ENCODE results near the gene ZNF530.

Gene ZNF530

DNA sequence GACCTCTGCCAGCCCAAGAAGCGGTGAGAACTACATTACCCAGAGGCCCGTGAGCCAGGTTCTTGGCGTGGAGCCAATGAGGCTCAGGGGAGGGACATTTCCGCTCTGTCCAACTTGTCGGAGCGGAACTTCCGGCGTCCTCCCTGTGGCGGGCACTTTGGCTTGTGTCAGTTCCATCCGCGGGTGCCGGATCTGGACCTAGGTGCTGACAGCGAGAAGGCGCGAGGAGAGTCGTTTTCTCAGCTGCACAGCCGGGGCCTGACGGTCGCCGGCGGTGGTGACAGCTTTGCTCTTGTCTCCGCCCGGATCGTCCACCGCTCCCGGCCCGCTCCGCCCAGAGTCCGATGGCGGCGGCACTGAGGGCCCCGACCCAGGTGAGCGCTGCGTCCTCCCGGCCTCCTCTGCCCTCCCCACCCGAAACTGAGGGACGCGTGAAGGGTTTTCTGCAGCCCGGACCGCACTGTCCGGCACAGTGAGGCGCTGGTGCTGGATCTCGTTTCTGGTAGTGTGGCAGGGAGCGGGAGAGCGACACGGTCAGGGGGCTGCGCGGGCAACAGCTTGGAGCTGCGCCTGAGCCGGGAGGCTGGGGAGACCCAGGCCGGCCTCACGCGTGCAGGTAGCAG is at the start of gene ZNF530:
Gene ZNF530, plus strand, starts transcription at position 125 of the 623 bp plus-strand sequence. CDS start 4,461 bp downstream, outside the sequence.
- peak; percentile 94 for DNase-seq
- no peak for TF ChIP-seq GATA1 (IDR thresholded peaks at IDR 0.05; ENCODE audit: low read depth, low read length)
- TF ChIP-seq POLR2A (IDR thresholded peaks at IDR 0.05; ENCODE audit: low read length): peak; percentile 52

DNA sequence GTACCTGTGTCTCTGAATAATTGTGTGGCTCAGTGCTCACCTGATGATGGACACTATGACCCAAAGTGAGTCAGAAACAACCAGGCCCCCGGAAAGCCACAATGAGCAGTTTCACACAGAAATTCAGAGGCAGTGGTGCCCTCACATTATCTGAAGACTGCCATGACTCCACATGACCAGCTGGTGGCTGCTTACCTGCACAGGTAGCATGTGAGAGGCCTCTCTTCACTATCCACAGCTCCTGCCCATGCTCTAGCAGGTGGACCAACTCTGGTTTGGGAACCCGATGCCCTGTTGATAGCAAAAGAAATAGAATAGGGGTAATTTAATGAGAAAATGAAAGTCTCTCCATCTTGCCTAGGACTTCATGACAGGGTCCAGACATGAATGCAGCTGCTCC is 47.3 kb upstream of the ZNF530 start:
- no peak for DNase-seq
- TF ChIP-seq POLR2A (IDR thresholded peaks at IDR 0.05; ENCODE audit: low read length) (no peak), GATA1 (IDR thresholded peaks at IDR 0.05; ENCODE audit: low read depth, low read length) (no peak)

DNA sequence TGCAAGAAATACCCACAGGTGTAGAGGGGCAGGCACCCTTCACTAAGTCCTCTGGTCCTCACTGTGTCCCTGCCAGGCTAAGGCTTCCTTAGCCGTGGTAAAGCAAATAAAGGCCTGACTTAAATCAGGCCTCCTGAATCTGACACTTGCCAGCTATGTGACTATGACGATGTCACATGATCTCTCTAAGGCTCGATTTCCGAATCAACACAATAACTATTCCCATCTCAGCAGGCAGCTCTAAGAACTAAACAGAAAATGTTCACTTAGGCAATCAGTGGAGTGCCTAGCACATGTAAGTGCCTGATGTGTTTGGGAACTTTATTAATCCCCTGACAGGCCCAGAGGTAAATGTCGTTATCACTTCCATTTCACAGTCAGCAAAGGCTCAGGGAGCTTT is 42.0 kb upstream of the ZNF530 start:
- TF ChIP-seq GATA1 (IDR thresholded peaks at IDR 0.05; ENCODE audit: low read depth, low read length) (no peak), POLR2A (IDR thresholded peaks at IDR 0.05; ENCODE audit: low read length) (no peak)
- DNase-seq: no peak

DNA sequence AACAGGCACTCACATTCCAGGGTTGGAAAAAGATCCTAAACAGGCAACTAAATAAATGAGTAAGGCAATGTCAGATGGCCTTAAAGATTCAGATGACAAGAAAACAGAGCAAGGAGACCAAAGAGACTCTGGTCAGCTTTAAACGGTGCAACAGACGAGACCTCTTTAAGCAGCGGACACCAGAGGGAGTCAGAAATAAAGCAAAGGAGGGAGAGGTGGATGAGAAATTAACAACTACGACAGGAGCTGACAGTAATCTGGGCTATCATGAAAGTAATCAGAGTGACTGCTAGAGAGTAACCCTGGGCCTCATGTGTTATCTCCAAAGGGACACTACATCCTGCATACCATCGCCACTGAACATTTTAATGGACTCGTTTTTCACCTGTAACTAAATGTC is 41.2 kb upstream of the ZNF530 start:
- TF ChIP-seq POLR2A (IDR thresholded peaks at IDR 0.05; ENCODE audit: low read length) (no peak), GATA1 (IDR thresholded peaks at IDR 0.05; ENCODE audit: low read depth, low read length) (no peak)
- peak; percentile 39 to 59 for DNase-seq

DNA sequence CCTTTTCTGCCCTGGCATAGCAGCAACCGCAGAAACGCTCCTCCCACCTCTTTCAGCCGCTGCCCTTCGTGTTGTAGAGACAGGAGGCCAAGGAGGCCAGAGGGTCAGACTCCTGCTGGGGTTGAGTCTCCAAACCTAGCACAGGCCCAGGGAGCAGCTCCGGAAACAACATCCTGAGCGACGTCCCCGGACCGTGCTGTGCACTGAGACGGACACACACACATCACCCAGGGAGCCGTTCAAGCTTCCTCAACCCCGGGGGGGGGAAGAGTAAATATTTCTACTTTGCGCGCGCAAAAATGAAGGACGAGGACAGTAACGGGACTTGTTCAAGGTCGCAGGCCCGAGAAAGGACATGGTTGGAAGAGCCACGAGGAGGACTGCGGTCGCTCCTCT is 40.7 kb upstream of the ZNF530 start:
- no peak for TF ChIP-seq POLR2A (IDR thresholded peaks at IDR 0.05; ENCODE audit: low read length)
- no peak for TF ChIP-seq GATA1 (IDR thresholded peaks at IDR 0.05; ENCODE audit: low read depth, low read length)
- peak; percentile 51 to 59 for DNase-seq

DNA sequence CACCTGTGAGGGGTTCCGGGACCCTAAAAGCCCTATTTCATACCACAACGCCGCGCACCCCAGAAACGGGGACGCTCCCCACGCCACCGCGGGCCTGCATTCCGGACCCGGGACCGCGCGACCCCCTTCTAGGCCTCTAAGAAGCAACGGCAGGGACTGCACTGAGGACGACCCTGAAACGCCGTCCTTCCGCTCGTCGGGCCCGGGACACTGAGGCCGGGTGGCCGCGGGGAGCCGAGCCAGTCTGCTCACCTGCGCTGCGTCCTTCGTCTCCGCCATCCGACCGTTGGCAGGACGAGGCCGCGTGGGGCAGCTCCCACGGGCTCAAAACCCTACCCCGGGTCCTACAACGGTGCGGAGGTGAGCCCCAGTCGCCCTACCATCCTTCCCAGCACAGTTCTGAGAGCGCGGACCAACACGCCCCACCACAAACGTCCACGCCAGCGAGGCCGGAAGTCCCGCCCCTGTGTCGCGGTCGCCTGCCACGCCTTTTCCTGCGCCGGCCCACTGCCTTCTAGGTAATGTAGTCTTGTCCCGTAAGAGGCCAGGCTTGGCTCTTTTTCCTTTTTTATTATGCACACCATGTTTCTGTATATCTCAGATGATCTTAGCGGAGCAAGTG is 40.2 kb upstream of the ZNF530 start, which contains the start of gene ZNF550:
Gene ZNF550, minus strand, starts transcription at position 460 of the 622 bp plus-strand sequence. Its CDS starts 181 bp downstream, at position 279.
- DNase-seq: peak; percentile 92 to 93
- TF ChIP-seq GATA1 (IDR thresholded peaks at IDR 0.05; ENCODE audit: low read depth, low read length): no peak
- TF ChIP-seq POLR2A (IDR thresholded peaks at IDR 0.05; ENCODE audit: low read length): peak; percentile 68

DNA sequence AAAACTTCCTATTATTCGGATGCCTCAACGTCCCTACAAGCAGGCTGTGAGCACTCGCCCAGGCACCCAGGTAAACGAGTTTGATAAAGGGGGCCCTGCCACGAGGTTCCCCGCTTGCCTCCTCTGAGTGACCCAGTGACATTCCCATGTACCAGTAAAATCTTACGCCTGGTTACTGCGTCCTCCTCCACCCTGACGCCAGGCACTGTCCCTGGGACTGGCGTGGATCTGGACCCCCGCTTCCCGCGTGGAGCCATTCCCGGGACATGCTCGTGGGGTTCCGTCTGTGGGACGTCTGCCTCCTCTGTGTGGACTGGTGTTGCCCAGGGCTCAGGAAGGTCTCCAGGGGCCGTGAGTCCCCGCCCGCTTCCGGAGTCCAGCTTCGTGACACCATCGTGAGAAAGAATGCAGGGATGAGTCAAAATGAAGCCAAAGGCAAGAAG is 39.6 kb upstream of the ZNF530 start:
- no peak for DNase-seq
- no peak for TF ChIP-seq POLR2A (IDR thresholded peaks at IDR 0.05; ENCODE audit: low read length)
- TF ChIP-seq GATA1 (IDR thresholded peaks at IDR 0.05; ENCODE audit: low read depth, low read length): no peak

DNA sequence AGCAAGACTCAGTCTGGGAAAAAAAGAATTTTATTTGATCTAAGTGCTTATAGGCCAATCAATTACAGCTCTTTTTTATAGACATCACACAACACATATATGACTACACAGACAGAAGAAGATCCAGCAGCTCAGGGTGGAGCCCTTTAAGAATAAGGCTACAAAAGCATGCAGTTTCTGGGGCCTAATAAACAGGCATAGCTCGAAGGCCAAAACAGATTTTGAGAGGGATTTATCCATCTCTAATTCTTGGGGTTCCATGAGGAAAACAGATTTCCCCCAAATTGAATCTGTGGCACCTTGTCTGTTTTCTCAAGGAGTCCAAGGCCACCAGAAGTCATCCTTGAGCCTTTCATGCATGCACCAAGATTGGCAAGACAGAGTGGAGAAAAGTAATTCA is 36.1 kb upstream of the ZNF530 start:
- TF ChIP-seq GATA1 (IDR thresholded peaks at IDR 0.05; ENCODE audit: low read depth, low read length) (no peak), POLR2A (IDR thresholded peaks at IDR 0.05; ENCODE audit: low read length) (no peak)
- no peak for DNase-seq

DNA sequence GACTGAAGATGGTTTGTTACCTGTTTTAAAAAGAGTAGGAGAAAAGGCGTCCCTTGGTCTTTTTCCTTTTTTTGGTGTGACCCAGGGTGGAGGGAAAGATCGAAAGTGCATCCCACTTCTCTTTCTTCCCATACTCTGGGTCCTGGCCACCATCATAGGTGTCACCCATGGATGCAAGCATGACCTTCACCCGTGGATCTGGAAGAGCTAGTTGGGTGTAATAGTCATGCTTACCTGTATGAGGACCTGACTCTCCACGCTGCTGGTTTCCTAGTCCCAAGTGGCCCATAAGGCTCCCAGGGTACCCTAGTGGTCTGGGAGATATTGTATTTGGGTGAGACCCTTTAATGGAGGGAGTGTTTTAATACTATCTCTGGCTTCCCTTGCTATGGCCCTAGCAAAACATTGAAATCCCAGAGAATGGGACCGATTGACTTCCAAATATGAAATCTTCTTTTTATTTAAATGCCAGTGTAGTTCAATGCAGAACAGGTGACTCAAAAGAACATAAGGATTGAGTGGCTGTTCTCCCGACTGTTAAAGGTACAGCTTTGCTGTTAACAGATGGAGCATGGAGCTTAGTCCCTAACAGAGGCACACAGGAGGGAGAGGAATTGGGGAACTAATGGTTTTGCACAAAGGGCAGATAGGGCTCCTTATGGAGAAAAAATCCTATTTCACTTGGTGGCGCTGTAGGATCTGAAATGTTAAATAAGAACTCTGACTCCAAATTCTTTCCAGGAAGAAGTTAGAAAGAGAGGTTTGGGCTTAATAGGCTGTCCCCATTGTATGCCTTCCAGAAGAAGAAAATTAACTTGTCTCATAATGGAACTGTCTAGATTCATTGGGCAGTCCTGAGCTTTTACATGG is 33.1 kb upstream of the ZNF530 start:
- peak; percentile 56 to 67 for DNase-seq
- TF ChIP-seq GATA1 (IDR thresholded peaks at IDR 0.05; ENCODE audit: low read depth, low read length) (no peak), POLR2A (IDR thresholded peaks at IDR 0.05; ENCODE audit: low read length) (no peak)

DNA sequence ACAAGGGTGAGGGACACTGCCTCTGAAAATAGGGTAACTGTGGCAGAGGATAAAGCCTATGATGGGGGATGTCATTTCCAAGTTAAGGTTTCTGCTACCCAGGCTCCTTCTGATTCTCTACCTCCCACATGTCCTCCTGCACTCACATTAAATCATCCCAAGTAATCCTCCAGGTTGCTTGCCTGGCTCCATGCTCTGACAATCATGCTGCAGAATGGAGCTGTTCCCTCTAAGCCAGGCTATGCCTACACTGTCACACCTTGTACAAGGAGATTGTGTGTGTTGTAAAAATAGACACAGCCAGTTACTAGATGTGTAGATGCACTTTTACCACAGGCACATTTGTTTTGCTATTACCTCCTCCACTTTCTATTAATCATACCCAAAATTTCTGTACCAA is 29.0 kb upstream of the ZNF530 start:
- DNase-seq: no peak
- TF ChIP-seq GATA1 (IDR thresholded peaks at IDR 0.05; ENCODE audit: low read depth, low read length) (no peak), POLR2A (IDR thresholded peaks at IDR 0.05; ENCODE audit: low read length) (no peak)

DNA sequence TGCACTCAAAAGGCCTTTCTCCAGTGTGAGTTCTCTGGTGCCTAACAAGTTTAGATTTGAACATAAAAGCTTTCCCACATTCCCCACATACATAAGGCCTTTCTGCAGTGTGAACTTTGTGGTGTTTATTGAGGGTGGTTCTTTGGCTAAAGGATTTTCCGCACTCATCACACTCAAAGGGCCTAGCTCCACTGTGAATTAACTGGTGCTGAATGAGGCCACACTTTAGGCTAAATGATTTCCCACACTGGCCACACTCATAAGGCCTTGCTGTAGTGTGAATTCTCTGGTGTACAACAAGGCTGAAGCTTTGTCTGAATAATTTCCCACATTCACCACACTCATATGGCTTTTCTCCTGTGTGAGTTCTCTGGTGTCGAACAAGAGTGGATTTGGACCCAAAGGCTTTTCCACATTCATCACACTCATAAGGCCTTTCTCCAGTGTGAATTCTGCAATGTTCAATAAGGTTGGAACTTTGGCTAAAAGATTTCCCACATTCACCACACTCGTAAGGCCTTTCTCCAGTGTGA is 27.2 kb upstream of the ZNF530 start:
- DNase-seq: no peak
- TF ChIP-seq POLR2A (IDR thresholded peaks at IDR 0.05; ENCODE audit: low read length): no peak
- TF ChIP-seq GATA1 (IDR thresholded peaks at IDR 0.05; ENCODE audit: low read depth, low read length): no peak

DNA sequence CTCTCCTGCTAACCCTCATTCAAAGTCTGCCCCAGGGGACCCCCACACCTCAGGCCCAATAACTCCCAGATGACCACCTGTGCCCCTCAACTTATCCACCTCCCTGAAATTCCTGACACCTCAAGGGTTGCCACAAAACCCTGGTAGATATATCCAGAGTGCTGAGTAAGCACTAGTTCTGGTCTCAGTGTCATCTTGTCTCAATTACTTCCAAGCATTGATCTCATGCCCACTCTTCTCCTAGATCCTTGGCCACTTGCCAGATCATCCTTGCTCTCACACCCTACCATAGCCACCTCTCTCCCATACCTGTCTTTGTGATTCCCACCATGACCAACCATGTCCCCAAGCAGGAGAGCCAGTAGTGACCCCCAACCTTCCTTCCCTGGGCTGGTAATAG is 23.0 kb upstream of the ZNF530 start:
- TF ChIP-seq GATA1 (IDR thresholded peaks at IDR 0.05; ENCODE audit: low read depth, low read length): no peak
- no peak for TF ChIP-seq POLR2A (IDR thresholded peaks at IDR 0.05; ENCODE audit: low read length)
- DNase-seq: no peak

DNA sequence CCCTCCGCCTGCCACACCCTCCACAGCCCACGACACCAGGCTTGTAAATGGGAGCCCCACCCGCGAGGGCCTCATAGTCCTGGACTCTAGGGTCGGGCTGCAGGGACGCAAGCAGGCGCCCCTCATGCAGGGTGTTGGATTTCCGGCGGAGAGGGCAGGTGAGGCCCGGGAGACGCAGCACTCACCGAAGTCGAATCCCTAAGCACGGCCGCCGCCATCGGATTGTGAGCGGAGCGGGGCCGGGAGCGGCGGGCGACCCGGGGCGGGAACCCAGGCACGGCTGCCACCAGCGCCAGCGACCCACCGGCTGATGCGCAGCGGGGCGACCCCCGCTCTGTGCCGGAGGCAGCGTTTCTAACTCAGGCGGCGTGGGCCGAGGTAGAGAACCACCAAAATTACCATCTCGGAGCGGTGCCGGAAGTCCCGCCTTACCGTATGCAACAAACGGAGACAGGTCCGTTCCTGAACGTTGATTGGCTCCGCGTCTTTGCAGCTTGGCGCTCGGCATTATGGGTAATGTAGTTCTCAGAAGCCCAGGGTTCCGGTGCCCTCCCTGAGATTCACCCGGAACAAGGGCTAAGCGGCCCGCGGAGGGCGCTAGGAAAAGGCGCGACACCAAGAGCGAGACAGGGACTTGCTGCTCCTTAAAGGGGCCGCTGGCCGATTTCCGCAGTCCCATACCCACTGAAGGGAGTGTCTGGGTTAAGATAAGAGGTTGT is 21.0 kb upstream of the ZNF530 start, which contains the start of gene ZNF416:
Gene ZNF416, minus strand, starts transcription at position 425 of the 719 bp plus-strand sequence. Its CDS starts 207 bp downstream, at position 218.
- peak; percentile 98 to 99 for DNase-seq

More for the DNA sequence above, 21.0 kb upstream of the ZNF530 start, which contains the start of gene ZNF416:
- no peak for TF ChIP-seq GATA1 (IDR thresholded peaks at IDR 0.05; ENCODE audit: low read depth, low read length)
- TF ChIP-seq POLR2A (IDR thresholded peaks at IDR 0.05; ENCODE audit: low read length): peak; percentile 50

Measured in erythroblast (primary cell).